Ovary (tissue), 3 donors: Measurements from ENCODE around the gene BRWD1.

Experiments used
- CTCF ChIP-seq, 3 donors: fragments of 450-650 bp in 2 of 3; fragments of 200-600 bp in 1 of 3; IDR thresholded peaks; one replicate each; pipeline versions ENCODE4 v1.5.1 to v1.8.0; 2016 to 2022; ENCODE audit warnings: antibody characterized with exemption in 3 of 3, mild to moderate bottlenecking in 1 of 3
- EP300 ChIP-seq: sonication (generic); formaldehyde crosslinking; IDR thresholded peaks from one replicate; pipeline ENCODE4 v1.6.1; 2017; ENCODE audit warnings: antibody characterized with exemption
- POLR2A ChIP-seq: fragments of 450-650 bp; IDR thresholded peaks from one replicate; pipeline ENCODE4 v1.6.1; 2017; ENCODE audit warnings: antibody characterized with exemption, mild to moderate bottlenecking, moderate library complexity
- donor health status: DM: no; HTN: no; CAD: no.

GRCh38 chr21:39189857-39190604 is 123.4 kb downstream of the BRWD1 start:
- TF ChIP-seq CTCF (IDR thresholded peaks at IDR 0.05) (no peak), POLR2A (no peak), EP300 (no peak)
